SU-DHL-6 (cell line): Measurements from ENCODE around the gene MTF1.

Experiments
- H2AFZ ChIP-seq: fragments of 200-600 bp; sonication (generic); 2 replicates; pipeline ENCODE4 v1.6.1; 2014; ENCODE audit warnings: low read depth, mild to moderate bottlenecking, moderate library complexity, mixed read lengths, antibody characterized with exemption, low read length; ENCODE audit not compliant: severe bottlenecking
- H3F3A ChIP-seq: fragments of 200-600 bp; shearing (Covaris generic); 2 replicates; pipeline ENCODE4 v1.6.0; 2016; ENCODE audit warnings: antibody characterized with exemption, mild to moderate bottlenecking; ENCODE audit not compliant: insufficient read depth
- H3K27ac ChIP-seq: fragments of 200-600 bp; sonication (generic); 2 replicates; pipeline ENCODE4 v1.5.1; 2016; ENCODE audit warnings: low read depth, mild to moderate bottlenecking, low read length, moderate library complexity, mixed read lengths
- H3K27me3 ChIP-seq: fragments of 200-600 bp; sonication (generic), shearing (Covaris generic); 2 replicates; pipeline ENCODE4 v1.6.0; 2014; ENCODE audit warnings: mild to moderate bottlenecking, low read length
- H3K36me3 ChIP-seq: fragments of 200-600 bp; sonication (generic); 2 replicates; pipeline ENCODE4 v1.6.1; 2014; ENCODE audit warnings: mild to moderate bottlenecking, low read length, mixed read lengths
- H3K4me2 ChIP-seq: fragments of 300-600, 200-600 bp; shearing (Covaris generic), sonication (generic); 2 replicates; pipeline ENCODE4 v1.6.0; 2014; ENCODE audit warnings: low read length, low read depth, mild to moderate bottlenecking; ENCODE audit not compliant: poor library complexity, severe bottlenecking
- H3K4me3 ChIP-seq: fragments of 200-600 bp; sonication (generic); 2 replicates; pipeline ENCODE4 v1.5.1; 2014; ENCODE audit warnings: antibody characterized with exemption, low read length, mild to moderate bottlenecking, mixed read lengths; ENCODE audit not compliant: insufficient read depth, poor library complexity, severe bottlenecking
- H3K79me2 ChIP-seq: fragments of 200-600 bp; sonication (generic); 2 replicates; pipeline ENCODE4 v1.6.1; 2014; ENCODE audit warnings: mild to moderate bottlenecking, low read length, moderate library complexity; ENCODE audit not compliant: insufficient read depth
- H3K9ac ChIP-seq: fragments of 200-600 bp; sonication (generic); 2 replicates; pipeline ENCODE4 v1.7.0; 2014; ENCODE audit warnings: mild to moderate bottlenecking, low read length
- H3K9me2 ChIP-seq: fragments of 200-600 bp; sonication (generic); replicated peaks from 2 replicates; pipeline ENCODE4 v1.6.1; 2014; ENCODE audit warnings: low read length; ENCODE audit not compliant: insufficient read depth
- H3K9me3 ChIP-seq: fragments of 200-600 bp; sonication (generic); 2 replicates; pipeline ENCODE4 v1.6.1; 2014; ENCODE audit warnings: low read length, mixed read lengths; ENCODE audit not compliant: insufficient read depth
- H4K20me1 ChIP-seq: fragments of 200-600 bp; sonication (generic); 2 replicates; pipeline ENCODE4 v1.6.1; 2014; ENCODE audit warnings: low read depth, mild to moderate bottlenecking, antibody characterized with exemption, low read length, moderate library complexity, mixed read lengths
- EZH2phosphoT487 ChIP-seq: fragments of 200-600 bp; sonication (generic), shearing (Covaris generic); conservative IDR thresholded peaks from 2 replicates; pipeline ENCODE4 v1.6.1; 2018; ENCODE audit warnings: mild to moderate bottlenecking, antibody characterized with exemption, low read length, moderate library complexity, mixed read lengths
- TF ChIP-seq, protein P1 (sequence below): fragments of 200-600 bp; sonication (generic); IDR thresholded peaks from one replicate; pipeline ENCODE4 v1.5.1; 2017; ENCODE audit warnings: antibody characterized with exemption, mild to moderate bottlenecking, low read length, moderate library complexity; ENCODE audit not compliant: insufficient read depth, poor library complexity, severe bottlenecking

The MTF1 gene

DNA sequence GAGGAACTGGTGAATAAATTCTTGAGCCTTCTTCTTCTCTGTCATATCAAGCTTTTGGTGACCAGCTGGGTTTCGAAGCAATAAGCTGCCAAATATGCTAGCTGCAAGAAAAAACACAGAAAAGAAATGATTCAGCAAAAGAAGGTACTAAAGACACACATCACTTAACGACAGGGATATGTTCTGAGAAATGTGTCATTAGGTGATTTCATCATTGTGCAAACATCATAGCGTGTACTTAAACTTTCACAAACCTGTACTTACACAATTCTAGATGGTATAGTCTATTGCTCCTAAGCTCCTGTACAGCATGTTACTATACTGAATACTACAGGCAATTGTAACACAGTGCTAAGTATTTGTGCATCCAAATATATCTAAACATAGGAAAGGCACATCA, 2.9 kb upstream of the MTF1 start:
- Histone ChIP-seq H4K20me1 (no peaks in the 10 kb centered on the region; the same call in 1 of the 2 replicates), H3K79me2 (peaks cover 20% of the 10 kb centered on the region), H3K36me3 (peaks cover 8% of the 10 kb centered on the region; the same call in 1 of the 2 replicates), H2AFZ (no peak overlapping the region), H3F3A (0 out of 2 replicates have a peak, but pooled peaks cover 17% of the 10 kb centered on the region), H3K9me2 (no peaks in the 10 kb centered on the region), H3K4me3 (no peak overlapping the region), H3K27ac (no peak overlapping the region), H3K4me2 (no peak overlapping the region), H3K9ac (no peak overlapping the region), H3K9me3 (no peaks in the 10 kb centered on the region), H3K27me3 (no peaks in the 10 kb centered on the region)
- TF ChIP-seq EZH2phosphoT487, result no peak
- TF ChIP-seq, protein P1, sequence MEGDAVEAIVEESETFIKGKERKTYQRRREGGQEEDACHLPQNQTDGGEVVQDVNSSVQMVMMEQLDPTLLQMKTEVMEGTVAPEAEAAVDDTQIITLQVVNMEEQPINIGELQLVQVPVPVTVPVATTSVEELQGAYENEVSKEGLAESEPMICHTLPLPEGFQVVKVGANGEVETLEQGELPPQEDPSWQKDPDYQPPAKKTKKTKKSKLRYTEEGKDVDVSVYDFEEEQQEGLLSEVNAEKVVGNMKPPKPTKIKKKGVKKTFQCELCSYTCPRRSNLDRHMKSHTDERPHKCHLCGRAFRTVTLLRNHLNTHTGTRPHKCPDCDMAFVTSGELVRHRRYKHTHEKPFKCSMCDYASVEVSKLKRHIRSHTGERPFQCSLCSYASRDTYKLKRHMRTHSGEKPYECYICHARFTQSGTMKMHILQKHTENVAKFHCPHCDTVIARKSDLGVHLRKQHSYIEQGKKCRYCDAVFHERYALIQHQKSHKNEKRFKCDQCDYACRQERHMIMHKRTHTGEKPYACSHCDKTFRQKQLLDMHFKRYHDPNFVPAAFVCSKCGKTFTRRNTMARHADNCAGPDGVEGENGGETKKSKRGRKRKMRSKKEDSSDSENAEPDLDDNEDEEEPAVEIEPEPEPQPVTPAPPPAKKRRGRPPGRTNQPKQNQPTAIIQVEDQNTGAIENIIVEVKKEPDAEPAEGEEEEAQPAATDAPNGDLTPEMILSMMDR, result no peak

DNA sequence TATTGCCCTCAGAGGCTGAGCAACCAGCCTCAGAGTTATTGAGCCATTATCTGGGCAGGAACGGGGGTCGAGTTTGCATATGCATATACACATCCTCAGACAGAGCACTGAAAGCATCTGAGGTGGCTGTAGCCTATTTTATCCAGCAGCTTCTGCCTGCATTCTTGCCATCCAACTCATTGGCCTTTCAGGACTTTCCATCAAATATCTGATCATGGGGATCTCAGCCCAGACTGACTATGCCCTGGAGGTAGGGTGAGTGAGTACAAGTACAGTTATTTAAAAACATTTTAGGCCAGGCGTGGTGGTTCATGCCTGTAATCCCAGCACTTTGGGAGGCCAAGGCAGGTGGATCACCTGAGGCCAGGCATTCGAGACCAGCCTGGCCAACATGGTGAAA, 1.8 kb upstream of the MTF1 start:
- Histone ChIP-seq H3K4me2 (no peak overlapping the region), H4K20me1 (no peaks in the 10 kb centered on the region; the same call in 1 of the 2 replicates), H3K79me2 (peaks cover 29% of the 10 kb centered on the region), H3K9ac (no peak overlapping the region), H2AFZ (no peak overlapping the region), H3K36me3 (peaks cover 12% of the 10 kb centered on the region; the same call in 1 of the 2 replicates), H3K27me3 (no peaks in the 10 kb centered on the region), H3K9me2 (no peaks in the 10 kb centered on the region), H3K27ac (no peak overlapping the region), H3K4me3 (no peak overlapping the region), H3K9me3 (no peaks in the 10 kb centered on the region), H3F3A (0 out of 2 replicates have a peak, but pooled peaks cover 17% of the 10 kb centered on the region)
- TF ChIP-seq EZH2phosphoT487, result no peak
- TF ChIP-seq, protein P1, result no peak

DNA sequence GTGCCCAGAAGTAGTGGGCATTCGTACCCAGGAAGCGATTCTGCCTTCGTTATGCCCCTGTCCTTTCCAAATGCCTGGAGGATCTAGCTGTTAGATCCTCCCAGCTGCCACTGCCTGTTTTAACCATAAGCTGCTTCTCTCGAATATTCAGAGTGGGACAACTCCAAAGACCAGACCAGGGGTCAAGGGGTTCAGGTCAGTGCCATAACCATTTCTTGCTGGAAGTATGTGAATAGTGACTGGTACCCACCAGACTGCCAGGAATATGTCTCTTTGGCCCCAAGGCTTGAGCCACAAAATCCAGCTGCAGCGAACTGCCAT, 914 bp upstream of the MTF1 start:
- peaks cover 36% of the 10 kb centered on the region for H3K79me2 ChIP-seq
- no peaks in the 10 kb centered on the region for H3K9me2 ChIP-seq
- no peaks in the 10 kb centered on the region; the same call in 1 of the 2 replicates for H4K20me1 ChIP-seq
- TF ChIP-seq EZH2phosphoT487, result no peak
- TF ChIP-seq, protein P1, result no peak
- 0 out of 2 replicates have a peak, but pooled peaks cover 17% of the 10 kb centered on the region for H3F3A ChIP-seq
- peak overlapping the region; percentile 56 for H3K4me2 ChIP-seq
- H3K27me3 ChIP-seq, result no peaks in the 10 kb centered on the region
- H3K9me3 ChIP-seq, result no peaks in the 10 kb centered on the region
- peak overlapping the region; percentile 84 for H3K9ac ChIP-seq
- peak overlapping the region; percentile 91 for H3K4me3 ChIP-seq
- no peak overlapping the region for H2AFZ ChIP-seq
- H3K36me3 ChIP-seq, result peaks cover 8% of the 10 kb centered on the region; the same call in 1 of the 2 replicates
- H3K27ac ChIP-seq, result peak overlapping the region; percentile 53; the same call in 1 of the 2 replicates
